IPS-18c (cell line): ENCODE data around the gene OPN1SW.
A peak's percentile ranks its signal among the peaks of the same experiment; 100 is the strongest.

Source experiments
- H3K4me3 ChIP-seq: 2 replicates; pipeline ENCODE4 v1.7.0; 2013; ENCODE audit warnings: low read depth, mild to moderate bottlenecking, low read length, moderate library complexity; ENCODE audit not compliant: insufficient read depth
- H3K9me3 ChIP-seq: one replicate; pipeline ENCODE4 v1.6.1; 2013; ENCODE audit warnings: mild to moderate bottlenecking, low read length, moderate library complexity; ENCODE audit not compliant: control insufficient read depth, insufficient read depth

Gene OPN1SW

GRCh38 chr7:128743112-128743772 is 32.4 kb downstream of the OPN1SW start:
- H3K4me3 ChIP-seq: no peak overlapping the region
- H3K9me3 ChIP-seq: no peaks in the 10 kb centered on the region

DNA sequence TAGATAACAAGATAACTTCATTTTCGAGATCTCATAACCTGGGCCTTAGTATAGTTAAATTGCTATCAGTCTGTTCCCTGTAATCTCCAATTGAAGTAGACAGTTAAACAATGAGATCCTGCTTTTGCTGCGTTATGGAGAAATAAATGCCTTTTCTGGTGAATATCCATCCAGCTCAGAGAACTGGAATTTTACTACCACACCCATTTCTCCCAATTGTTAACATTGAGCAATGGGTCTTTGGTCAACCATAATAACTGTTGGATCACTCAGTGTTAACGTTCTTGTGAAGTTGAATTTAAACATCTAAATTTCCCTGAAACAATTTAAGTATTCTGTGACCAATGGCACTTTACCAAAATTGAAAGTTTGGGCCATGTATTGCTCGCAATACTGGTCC is 33.4 kb downstream of the OPN1SW start:
- Histone ChIP-seq H3K9me3 (no peaks in the 10 kb centered on the region), H3K4me3 (no peak overlapping the region)

DNA sequence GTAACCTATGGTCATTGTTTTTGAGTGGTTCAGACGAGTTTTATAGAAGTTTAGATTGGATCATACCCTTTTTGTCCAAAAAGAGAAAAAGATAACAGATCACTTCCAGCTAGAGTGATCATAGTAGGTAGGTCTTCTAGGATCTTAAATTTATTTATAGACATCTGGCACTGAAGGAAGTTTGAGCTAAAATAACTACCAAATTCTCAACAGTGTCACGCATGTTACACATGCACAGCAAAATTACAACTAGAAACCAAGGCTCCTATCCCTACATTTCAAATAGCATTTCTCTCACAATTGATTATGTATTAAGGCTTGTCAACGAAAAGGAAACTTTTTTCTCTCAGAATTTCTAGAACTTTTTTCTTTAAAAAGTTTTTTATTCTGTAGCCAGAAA is 34.1 kb downstream of the OPN1SW start:
- H3K4me3 ChIP-seq: no peak overlapping the region

GRCh38 chr7:128740996-128741395 is 34.6 kb downstream of the OPN1SW start:
- Histone ChIP-seq H3K4me3 (no peak overlapping the region), H3K9me3 (no peaks in the 10 kb centered on the region)

More for the DNA sequence above, 34.1 kb downstream of the OPN1SW start:
- H3K9me3 ChIP-seq: no peaks in the 10 kb centered on the region

DNA sequence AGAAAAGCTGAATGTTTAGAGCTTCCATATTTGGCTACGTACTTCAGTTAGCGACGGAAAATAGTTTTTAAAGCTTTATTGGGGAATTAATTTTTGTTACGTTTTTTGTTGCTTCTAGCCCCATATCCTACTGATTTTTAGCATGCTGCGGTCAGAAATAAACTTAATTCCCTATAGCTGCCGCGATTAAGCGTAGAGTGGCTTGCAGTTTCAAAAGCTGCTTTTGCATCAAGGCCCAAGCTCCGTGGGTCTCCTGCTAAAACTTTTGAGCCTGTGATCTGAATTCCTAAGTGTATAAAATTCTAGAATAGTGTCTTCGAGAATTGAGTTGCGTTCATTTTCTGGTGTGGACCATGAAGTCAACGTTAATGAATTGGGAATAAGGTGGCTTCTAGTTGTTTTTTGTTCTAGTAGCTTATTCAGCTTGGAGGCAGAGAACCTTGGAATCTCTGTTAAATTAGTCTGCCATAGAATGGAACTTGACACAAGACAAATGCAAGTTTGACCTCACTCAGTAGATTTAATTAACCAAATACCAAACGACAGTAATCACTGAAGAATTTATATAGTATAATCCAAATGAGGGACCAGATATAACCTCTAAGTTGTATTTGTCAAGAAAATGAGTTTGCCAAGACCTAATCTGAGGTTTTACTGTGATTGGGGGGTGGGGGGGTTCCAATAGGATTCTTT is 35.5 kb downstream of the OPN1SW start:
- Histone ChIP-seq H3K4me3 (peak overlapping the region; percentile 78), H3K9me3 (no peaks in the 10 kb centered on the region)

GRCh38 chr7:128739048-128739962 is 36.3 kb downstream of the OPN1SW start, which contains the start of gene CALU:
Gene CALU (plus strand): TSS chr7:128739359. CDS start chr7:128748584, 9,225 bp downstream.
- H3K4me3 ChIP-seq: peak within 1 kb of the TSS; percentile 78
- H3K9me3 ChIP-seq: no peaks in the 10 kb centered on the region

- Histone ChIP-seq H3K9me3 (no peaks in the 10 kb centered on the region), H3K4me3 (peak overlapping the region; percentile 78)
Measured at GRCh38 chr7:128738570-128739047, 37.0 kb downstream of the OPN1SW start.

DNA sequence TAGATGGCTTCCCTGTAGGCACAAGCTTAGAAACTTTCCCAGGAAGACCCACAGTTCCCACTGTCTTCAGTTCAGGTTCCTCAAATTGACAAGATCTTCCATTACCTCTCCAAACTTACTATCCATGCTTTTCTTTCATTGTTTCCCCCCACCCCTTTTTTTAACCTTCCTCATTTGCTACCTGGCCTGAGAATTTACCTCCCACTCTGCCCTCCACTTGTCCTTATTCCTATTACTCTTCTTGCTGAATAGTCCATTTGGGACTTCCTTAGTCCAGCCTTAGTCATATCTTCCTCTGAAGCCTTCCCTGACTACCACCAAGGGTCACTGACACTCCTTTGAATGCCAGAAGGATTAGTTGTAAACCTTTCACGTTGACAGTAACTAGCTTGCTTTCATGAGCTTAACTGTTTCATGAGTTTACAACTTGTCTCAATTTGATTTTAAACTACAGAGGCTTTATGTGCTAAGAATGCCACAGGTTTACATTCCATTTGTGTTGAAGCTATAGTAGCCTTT is 37.7 kb downstream of the OPN1SW start:
- no peak overlapping the region for H3K4me3 ChIP-seq

DNA sequence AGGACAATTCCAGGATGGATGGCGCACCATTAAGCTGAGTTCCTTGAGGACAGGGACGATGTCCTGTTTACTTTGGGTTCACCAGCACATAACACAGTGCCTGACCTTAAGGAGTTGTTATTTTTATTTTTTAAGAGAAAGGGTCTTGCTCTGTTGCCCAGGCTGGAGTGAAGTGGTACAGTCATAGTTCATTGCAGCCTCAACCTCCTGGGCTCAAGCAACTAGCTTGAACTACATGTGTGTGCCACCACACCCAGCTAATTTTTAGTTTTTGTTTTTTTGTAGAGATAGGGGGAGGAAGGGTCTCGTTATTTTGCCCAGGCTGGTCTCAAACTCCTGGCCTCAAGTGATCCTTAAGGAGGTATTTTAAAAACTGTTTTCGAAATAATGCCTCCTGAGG is 38.2 kb downstream of the OPN1SW start:
- H3K9me3 ChIP-seq: no peaks in the 10 kb centered on the region
- H3K4me3 ChIP-seq: no peak overlapping the region

More for the DNA sequence above, 37.7 kb downstream of the OPN1SW start:
- H3K9me3 ChIP-seq: no peaks in the 10 kb centered on the region

GRCh38 chr7:128735436-128735835 is 40.2 kb downstream of the OPN1SW start:
- no peak overlapping the region for H3K4me3 ChIP-seq

GRCh38 chr7:128734890-128735289 is 40.7 kb downstream of the OPN1SW start:
- Histone ChIP-seq H3K9me3 (no peaks in the 10 kb centered on the region), H3K4me3 (no peak overlapping the region)

More at GRCh38 chr7:128735436-128735835, 40.2 kb downstream of the OPN1SW start:
- H3K9me3 ChIP-seq: no peaks in the 10 kb centered on the region

GRCh38 chr7:128733278-128733645 is 42.3 kb downstream of the OPN1SW start:
- no peaks in the 10 kb centered on the region for H3K9me3 ChIP-seq
- H3K4me3 ChIP-seq: no peak overlapping the region

- no peak overlapping the region for H3K4me3 ChIP-seq
- no peaks in the 10 kb centered on the region for H3K9me3 ChIP-seq
Measured at GRCh38 chr7:128732521-128733277, 42.9 kb downstream of the OPN1SW start.

DNA sequence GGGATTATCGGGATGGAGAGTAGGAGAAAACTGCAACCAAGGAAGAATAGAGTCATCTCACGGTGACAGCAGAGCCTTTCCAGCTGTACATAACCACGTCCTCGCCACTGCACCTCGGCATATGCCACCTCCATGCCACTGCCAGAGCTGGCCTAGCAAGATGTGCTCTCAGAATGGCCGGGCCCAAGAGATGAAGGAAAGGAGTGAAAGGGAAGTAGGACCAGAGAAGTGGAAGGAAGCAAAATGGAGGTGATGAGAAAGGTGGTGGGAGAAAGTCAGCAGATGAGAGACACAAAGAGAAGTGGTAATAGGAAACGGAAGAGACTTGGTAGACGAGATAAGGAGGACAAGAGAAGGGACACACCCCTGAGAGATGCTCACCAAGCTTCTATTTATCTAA is 44.4 kb downstream of the OPN1SW start:
- H3K4me3 ChIP-seq: no peak overlapping the region

GRCh38 chr7:128729494-128729893 is 46.1 kb downstream of the OPN1SW start:
- H3K4me3 ChIP-seq: no peak overlapping the region
- H3K9me3 ChIP-seq: no peaks in the 10 kb centered on the region

More for the DNA sequence above, 44.4 kb downstream of the OPN1SW start:
- H3K9me3 ChIP-seq: no peaks in the 10 kb centered on the region

DNA sequence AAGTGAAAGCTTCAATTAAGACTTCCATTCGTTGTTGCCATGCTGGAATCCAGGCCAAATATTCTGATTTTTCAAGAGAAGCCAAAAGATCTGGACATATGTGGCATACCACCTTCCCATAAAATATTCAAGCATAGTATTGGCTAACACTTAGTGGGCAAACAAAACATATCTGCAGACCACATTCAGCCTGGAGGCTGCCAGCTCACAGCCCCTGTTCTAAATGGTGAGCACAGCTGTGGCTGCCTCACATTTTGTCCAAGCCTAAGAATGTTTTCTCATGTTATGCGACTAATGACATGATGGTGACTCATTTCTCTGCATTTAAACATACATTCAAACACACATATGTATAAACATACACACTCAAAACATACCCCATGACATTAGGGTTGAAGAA is 47.0 kb downstream of the OPN1SW start:
- H3K9me3 ChIP-seq: no peaks in the 10 kb centered on the region
- no peak overlapping the region for H3K4me3 ChIP-seq

DNA sequence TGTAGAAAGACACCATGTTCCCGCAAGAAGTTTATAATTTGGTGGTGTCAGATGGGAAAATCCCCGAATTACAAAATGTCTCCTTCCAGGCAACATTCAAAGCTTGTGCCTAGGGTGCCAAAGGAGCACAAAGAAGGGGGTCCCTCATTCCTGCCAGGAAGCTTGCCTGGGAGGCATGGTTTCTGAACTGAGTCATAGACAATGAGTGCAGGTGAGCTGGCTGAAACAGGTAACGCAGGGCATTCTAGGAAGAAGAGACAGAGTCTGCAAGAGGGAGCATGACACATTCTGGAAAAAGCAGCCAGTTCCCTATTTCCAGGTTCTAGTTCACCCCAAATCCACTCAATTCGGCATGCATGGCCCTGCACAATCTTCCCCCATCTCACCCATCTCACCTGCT is 48.4 kb downstream of the OPN1SW start:
- no peaks in the 10 kb centered on the region for H3K9me3 ChIP-seq
- no peak overlapping the region for H3K4me3 ChIP-seq
